Activated T-cell treated with anti-CD3 and anti-CD28 coated beads for 1 hour (primary cell): ENCODE measurements around the gene WDR37.
A peak's percentile ranks its signal among the peaks of the same experiment; 100 is the strongest.
"Not testable (repeated sequence)": the region's sequence is repeated elsewhere in the genome, so short reads cannot be mapped to it uniquely, and the experiment has no call there.

Experiments used
- DNase-seq: peaks from one replicate; pipeline ENCODE4 v3.0.0-alpha.2; 2020; ENCODE audit warnings: low read depth

Gene WDR37

DNA sequence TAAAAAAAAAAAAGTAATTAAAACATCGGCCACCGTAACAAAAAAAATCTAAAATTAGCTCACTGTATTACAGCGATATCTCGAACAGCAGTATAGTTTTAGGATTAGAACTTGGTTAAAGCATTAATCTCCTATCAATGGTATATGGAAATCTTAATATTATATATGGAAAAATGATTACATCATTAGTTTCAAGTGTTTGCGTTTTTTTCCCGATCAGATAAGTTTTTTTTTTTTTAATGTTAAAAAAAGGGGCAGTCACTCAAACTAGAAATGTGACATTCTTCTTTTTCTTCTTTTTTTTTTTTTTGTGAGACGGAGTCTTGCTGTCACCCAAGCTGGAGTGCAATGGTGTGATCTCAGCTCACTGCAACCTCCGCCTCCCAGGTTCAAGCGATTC is 14.7 kb upstream of the WDR37 start:
- DNase-seq, result no peak

DNA sequence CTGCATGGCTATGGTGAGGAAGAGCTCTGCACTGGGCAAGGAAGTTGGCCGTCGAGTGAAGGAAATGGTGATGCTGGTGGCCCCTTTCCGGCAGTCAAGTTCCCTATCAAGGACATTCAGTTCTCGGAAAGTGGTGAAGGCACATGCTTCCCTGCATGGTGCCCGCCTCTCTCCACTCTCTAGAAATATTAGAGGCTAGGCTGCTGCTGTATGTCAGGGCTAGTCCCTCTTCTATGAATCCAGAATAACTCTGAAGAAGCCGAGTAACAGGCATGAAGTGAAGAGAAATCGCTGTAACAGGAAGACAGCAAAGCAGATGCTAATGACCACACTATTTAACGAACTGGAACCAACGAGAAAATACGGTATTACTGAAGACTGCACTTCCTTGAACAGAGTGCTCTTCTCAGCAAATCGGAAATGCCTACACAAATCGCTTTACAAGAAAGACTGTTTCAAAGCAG is 12.6 kb upstream of the WDR37 start:
- DNase-seq, result no peak

DNA sequence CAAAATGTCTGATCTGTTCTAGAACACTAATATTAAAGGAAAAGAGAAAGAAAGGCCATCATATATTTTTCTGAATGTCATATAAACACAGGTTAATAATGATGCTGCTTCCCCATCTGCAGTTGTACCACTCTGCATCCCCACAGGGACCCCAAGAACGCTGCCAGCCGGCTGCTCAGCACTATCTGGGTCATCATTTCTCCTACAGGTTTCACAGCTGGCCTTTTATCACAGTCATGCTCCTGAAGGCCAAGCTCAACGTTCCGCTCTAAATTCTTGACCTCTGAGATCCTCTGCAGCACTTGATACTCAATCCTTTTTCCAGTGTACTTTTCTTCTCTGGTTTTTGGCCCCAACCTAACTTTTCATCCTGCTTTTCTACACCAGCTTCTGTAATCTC is 12.0 kb upstream of the WDR37 start:
- no peak for DNase-seq

DNA sequence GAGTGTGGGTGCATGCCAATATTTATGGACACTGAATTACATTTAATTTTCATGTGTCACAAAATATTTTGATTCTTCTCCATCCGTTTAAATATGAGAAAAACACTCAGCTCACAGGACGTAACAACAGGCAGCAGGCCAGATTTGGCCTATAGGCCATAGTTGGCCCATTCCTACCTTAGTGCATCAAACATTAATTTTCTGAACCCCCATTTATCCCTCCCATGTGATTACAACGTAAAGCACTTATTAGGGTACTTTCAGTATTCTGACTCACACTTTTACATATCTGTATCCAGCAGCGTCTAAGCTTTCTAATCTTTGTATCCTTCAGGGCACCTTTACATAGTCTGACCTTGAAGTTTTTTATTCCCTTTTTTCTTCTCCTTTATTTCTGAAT is 11.2 kb upstream of the WDR37 start:
- no peak for DNase-seq

DNA sequence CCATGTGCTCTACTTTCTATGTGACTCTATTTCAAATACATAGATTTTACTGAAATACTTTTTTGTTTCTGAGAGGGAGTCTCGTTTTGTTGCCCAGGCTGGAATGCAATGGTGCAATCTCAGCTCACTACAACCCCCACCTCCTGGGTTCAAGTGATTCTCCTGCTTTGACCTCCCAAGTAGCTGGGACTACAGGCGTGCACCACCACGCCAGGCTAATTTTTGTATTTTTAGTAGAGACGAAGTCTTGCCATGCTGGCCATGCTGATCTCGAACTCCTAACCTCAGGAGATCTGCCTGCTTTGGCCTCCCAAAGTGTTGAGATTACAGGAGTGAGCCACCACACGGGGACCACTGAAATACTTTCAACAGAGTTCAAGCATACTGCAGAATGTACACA is 10.8 kb upstream of the WDR37 start:
- no peak for DNase-seq

DNA sequence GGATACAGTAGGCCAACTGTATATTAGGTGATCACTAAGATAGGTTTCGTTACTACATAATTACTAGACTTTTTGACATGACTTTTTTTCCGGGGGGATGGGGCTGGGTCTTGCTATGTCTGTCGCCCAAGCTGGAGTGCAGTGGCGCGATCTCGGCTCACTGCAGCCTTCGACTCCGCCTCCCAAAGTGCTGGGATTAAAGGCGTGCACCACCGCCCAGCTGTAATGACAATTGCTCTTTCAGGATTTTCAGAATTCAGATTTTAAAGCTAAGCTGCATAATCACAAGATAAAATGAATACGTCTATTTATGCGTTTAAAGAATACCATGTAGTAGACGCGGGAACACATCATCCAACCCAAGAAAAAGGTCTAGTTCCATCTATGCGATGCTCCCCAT is 8.2 kb upstream of the WDR37 start:
- no peak for DNase-seq

DNA sequence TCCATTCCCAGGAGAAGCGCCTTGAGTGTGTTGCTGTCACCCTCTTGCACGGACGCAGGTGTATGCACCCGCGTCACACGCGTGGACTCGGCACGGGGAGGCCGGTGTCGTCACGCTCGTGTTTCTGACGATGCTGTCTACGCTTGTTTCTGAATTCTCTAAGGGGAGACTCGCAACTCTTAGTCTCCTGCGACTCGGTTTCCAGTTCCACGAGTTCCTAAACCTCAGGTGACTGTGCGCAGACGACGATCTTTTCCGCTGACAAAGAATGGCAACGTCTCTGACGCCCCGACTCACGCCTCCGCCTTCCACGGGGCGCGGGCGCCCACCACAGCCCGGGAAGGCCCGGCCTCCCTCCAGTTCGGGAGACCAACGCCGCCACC is 7.8 kb upstream of the WDR37 start:
- DNase-seq, result no peak

DNA sequence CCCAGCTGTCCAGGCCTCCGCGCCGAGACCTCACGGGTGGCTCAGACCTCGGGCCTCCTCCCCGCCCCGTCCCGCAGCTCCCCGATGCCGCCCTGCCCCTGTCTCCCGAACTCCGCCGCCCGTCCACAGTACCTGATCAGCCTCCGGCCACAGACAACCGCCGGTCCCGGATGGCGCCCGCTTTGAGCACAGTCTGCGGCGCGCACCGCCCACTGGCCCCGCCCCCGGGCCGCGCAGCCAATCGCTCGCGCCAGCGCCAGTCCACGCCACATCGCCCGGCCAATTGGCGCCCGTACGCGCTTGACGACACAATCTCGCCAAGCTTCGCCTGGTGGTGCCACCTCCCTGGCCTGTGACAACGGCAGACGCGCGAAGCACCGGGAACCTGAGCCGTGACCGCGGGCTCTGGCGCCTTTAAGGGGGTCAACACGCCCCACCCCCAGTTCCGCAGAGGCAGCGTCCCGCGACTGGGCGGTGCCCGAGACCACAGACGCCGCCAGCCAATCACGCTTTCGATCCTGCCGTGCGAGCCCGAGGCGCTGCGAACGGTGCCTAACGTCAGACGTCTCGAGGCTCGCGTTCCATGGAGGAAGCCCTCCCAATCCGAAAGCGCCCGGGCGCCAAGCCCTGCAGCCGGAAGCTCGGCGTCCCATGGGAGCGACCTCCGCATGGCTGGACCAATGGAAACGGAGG is 7.3 kb upstream of the WDR37 start, which contains the start of gene IDI1:
Gene IDI1, minus strand, starts transcription at position 388 of the 693 bp plus-strand sequence. Its CDS starts 116 bp downstream, at position 272.
- peak; percentile 92 for DNase-seq

DNA sequence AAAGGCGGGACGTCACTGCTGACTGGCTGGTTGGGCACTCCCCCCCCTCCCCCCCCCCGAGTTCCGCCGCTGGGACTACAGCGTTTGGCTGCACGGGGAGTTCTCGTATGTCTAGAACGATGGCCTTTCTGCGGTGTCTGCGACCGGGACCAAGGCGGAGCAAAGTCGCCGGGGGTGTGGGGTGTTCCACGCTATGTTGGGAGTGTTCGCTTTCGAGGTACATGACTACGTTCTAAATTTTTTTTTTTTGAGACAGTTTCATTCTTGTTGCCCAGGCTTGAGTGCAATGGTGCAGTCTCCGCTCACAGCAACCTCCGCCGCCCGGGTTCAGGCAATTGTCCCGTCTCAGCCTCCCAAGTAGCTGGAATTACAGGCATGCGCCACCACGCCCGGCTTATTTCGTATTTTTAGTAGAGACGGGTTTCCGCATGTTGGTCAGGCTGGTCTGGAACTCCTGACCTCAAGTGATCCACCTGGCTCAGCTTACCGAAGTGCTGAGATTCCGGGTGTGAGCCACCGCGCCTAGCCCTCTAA is 6.7 kb upstream of the WDR37 start:
- no peak for DNase-seq

DNA sequence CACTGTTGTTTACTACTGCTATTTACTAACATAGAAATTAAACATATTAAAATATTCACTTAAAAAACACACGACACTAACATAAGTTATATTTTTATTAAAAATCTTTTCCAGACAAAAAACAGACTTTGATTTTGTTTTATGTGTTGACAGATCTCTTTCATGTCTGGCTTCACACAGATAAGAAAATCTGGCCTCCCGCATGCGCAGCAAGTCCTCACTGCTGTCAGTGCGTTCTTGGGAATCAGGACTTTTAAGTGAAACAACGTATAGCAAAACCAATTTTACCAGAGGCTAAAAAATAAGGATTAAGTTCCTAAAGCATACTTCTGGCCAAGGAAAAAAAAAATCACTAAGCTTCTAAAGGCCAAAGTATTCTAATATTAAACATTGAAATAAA is 6.0 kb upstream of the WDR37 start:
- no peak for DNase-seq

DNA sequence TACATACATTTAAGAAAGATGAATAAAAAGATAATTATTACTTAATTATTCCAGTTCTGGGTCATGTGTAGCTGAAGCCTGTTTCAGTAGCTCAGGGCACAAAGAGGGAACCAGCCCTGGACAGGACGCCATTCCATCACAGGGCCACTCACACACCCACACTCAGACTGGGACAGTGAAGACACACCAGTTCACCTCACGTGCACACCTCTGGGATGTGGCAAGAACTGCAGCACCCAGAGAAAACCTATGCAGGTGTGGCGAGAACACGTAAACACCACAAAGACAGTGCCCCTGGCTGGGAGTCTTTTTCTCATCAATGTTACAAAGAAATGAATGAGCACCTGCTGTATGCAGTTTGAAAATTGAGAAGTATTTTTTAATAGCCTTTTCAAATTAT is 5.6 kb upstream of the WDR37 start:
- no peak for DNase-seq

DNA sequence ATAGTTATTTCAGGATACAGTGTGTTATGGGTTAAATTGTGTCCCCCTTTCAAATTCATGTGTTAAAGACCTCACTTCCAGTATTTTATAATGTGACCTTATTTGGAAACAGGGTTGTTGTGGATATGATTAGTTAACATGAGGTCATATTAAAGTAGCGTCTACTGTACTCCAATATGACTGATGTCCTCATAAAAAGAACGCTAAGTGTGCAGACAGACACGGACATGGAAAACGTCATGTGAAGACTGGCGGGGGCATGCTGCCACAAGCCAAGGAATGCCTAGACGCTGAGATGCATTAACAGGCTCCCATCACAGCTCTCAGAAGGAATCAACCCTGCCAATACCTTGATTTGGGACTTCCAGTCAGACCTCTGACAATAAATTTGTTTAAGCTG is 1.5 kb upstream of the WDR37 start:
- DNase-seq, result no peak

DNA sequence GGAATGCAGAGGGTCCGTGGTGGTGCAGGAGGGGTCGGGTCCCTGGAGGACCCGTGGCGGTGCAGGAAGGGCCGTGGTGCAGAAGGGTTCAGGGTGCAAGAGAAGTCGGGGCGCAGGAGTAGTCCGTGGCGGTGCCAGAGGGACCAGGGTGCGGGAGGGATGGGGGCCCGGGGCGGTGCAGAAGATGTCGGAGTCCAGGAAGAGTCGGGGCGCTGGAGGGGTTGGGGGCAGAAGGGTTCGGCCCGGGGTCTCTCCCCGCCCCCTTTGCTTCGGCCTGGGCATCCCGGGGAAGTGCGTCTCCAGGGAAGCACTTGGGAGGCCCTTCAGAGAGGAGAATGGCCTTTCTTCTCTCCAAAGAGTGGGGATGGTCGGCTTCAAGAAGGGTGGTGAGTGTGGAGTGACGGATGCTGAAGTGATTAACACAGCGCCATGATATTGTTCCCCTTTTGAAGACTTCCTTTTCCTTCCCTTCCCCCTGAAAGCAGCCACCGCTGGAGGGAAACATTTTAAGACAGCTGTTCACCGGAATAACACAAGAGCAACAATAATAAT is 997 bp downstream of the WDR37 start:
- DNase-seq, result no peak

DNA sequence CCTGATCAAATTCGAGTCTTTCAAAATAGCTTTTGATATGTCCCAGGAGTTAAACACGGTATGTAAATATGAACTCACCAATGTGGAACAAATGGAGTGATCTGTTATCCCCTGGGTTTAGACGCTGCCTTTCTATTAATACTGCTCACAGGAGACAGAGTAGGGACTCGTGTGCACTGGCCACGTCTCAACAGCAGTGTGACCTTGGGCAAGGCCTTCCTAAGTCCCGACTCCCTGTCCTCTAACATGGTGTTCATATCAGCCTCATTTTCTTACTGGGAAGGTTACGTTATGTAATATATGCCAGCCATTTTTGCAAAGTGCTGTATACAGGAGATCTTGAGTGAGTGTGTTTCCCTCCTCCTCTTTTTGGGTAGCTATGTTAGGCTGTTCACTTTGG is 1.8 kb downstream of the WDR37 start:
- no peak for DNase-seq

DNA sequence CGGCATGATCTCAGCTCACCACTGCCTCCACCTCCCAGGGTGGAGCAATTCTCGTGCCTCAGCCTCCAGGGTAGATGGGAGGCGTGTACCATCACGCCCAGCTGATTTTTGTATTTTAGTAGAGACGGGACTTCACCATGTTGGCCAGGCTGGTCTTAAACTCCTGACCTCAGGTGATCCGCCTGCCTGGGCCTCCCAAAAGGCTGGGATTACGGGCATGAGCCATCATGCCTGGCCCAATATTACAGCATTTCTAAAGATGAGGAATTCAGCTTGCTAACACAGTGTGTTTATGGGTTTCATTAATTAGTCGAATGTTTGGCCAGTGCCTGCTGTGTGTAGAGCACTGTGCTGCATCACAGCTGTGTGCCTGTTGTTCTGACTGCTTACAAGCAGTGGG is 3.7 kb downstream of the WDR37 start:
- DNase-seq, result no peak

DNA sequence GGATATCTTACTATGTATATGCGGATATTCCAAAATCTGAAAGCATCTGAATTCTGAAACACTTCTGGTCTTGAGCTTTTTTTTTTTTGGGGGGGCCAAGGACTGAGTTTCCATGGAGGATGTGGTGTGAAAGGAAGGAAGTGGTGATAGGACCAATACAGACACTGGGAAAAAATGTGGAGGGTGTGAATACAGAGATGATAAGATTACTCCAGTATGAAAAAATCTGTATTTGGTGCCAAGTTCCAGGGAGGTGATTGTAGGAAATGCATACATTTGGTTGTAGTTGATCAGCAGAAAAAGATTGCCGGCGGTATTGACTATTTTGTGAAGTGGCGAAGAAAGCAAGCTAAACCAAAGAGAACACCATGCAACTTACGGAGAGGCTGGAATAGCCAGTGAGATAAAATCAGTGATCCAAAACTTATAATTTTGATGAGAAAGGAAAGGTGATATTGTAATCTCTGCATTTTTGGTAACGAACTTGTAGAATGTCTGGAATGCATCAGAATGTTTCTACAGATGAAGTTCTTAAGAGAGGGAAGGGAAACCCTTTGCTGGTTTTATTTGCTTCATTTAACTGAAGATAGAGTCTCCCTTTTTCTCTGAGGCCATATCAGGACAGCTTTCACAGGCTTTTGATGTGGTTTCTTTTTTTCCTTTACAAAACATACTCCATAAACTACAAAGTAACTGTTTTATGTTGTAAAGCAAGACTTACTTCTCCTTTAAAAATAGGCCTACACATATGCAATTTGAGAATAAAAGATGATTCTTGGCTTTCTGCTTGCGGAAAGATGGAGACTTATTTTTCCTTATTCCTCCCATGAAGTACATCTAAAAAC is 6.0 kb downstream of the WDR37 start:
- no peak for DNase-seq

DNA sequence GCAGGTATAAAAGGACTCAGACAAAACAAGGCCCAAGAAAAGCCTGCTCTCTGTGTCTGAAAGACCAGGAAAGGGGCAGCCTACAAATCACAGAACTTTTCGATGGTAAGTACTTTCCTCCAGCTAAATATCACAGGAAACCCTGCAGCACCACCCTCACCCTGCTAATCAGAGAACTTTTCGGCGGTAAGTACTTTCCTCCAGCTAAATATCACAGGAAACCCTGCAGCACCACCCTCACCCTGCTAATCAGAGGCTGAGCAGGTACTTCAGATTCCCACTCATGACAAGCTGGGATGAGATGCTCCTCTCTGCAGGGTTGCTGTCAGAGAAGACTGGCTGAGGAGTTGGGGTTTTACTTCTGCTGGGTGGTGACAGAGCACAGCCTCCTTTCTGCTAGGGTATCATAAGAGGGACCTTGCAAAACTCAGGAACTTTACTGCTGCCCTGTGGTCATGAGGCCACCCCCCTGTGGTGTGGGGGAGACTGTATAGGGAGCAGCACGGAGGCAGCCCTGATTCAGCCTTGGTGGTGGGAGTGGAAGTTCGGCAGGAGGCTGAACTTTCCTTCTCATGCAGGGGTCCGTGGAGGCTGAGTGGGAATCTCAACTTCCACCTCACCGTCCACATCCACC is 7.2 kb downstream of the WDR37 start:
- no peak for DNase-seq

DNA sequence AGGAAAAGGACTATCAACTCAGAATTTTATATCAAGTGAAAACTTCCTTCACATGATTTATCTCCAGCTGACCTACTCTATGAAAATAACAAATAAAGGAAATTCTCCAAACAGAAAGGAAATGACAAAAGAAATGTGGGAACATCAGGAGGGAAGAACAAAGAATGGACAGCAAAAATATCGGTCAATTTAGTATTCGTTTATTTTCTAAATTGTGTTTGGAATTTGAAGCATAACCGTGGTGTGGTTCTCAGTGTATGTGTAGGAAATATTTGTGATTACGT is 8.7 kb downstream of the WDR37 start:
- DNase-seq, result no peak

DNA sequence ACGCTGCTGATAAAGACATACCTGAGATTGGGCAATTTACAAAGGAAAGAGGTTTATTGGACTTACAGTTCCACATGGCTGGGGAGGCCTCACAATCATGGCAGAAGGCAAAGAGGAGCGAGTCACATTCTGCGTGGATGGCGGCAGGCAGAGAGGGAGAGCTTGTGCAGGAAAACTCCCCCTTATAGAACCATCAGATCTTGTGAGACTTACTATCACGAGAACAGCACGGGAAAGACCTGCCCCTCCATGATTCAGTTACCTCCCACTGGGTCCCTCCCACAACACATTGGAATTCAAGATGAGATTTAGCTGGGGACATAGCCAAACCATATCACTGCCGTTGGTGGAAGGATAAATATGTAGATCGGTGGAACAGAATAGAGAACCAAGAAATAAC is 10.5 kb downstream of the WDR37 start:
- DNase-seq, result not testable (repeated sequence)

DNA sequence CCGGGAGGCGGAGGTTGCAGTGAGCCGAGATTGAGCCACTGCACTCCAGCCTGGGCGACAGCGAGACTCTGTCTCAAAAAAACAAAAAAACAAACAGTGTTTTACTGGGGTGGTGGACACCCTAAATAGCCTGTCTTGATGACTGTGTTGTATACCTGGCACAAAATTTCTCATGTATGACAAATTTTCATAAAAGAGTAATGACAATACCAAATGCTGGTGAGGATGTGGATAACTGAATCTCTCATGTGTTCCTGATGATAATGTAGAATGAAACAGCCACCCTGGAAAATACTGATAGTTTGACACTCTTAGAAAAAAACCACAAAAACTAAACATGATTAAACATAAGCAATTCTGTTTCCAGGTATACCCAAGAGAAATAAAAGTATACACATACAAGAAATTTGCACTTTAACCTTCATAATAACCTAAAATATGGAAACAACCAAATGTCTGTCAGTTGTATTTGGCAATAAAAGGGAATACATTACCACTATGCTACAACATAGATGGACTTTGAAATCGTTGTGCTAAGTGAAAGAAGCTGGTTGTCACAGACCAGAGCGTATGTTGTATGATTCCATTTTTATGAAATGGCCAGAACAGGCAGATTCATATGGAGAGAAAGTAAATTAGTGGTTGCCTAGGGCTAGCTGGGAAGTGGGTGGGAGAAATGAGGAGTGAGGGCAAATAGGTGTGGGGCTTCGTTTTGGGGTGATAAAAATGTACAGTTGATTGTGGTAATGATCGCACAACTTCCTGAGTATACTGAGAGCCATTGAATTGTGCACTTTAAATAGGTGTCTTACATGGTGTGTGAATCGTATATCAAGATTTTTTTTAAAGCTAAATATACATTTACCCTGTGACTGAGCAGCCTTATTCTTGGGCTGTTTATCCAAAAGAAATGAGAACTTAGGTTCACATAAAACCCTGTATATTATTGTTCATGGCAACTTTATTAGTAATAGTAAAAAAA is 12.5 kb downstream of the WDR37 start:
- no peak for DNase-seq

DNA sequence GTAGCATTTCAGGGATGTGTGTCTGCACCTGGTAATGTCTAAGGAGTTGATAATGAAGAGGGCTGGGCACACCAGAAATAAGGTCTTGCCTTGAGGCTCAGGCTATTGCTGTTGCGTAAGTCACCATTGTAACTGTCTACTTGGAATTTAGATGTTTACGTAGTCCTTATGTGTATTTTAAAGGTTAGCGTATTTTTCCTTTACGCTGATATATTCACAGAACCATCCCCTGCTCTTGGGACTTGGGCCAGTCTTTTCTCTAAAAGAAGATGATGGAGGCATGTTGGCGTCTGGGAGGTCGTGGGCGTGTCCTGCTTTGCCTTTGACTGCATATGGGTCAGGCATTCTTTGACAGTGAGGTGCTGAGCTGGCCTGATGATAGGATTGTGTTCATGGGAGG is 14.7 kb downstream of the WDR37 start:
- no peak for DNase-seq
